HEK293T (cell line): ENCODE measurements around the gene SNRPF.

ENCODE experiments used
- BHLHE40 ChIP-seq: fragments of 450-650 bp; IDR thresholded peaks from 2 replicates; pipeline ENCODE4 v1.6.1; 2016; ENCODE audit warnings: mild to moderate bottlenecking, moderate library complexity, borderline replicate concordance
- CTBP1 ChIP-seq: fragments of 450-650 bp; IDR thresholded peaks from 2 replicates; pipeline ENCODE4 v1.6.1; 2016; ENCODE audit warnings: borderline replicate concordance
- ELF4 ChIP-seq: fragments of 450-650 bp; IDR thresholded peaks from 2 replicates; pipeline ENCODE4 v1.6.1; 2017; ENCODE audit warnings: antibody characterized with exemption
- FOXA1 ChIP-seq: fragments of 450-650 bp; IDR thresholded peaks from 2 replicates; pipeline ENCODE4 v1.6.1; 2016; ENCODE audit warnings: mild to moderate bottlenecking
- FOXK2 ChIP-seq: fragments of 450-650 bp; IDR thresholded peaks from 2 replicates; pipeline ENCODE4 v1.6.1; 2016; ENCODE audit warnings: mild to moderate bottlenecking
- FOXM1 ChIP-seq: fragments of 450-650 bp; IDR thresholded peaks from 2 replicates; pipeline ENCODE4 v1.6.1; 2017; ENCODE audit warnings: mild to moderate bottlenecking, borderline replicate concordance
- HDGF ChIP-seq: fragments of 450-650 bp; IDR thresholded peaks from 2 replicates; pipeline ENCODE4 v1.6.1; 2017; ENCODE audit warnings: antibody characterized with exemption, borderline replicate concordance
- L3MBTL2 ChIP-seq: fragments of 450-650 bp; conservative IDR thresholded peaks from 2 replicates; pipeline ENCODE4 v1.6.1; 2016; ENCODE audit warnings: mild to moderate bottlenecking
- LEF1 ChIP-seq: fragments of 450-650 bp; IDR thresholded peaks from 2 replicates; pipeline ENCODE4 v1.6.1; 2017; ENCODE audit warnings: mild to moderate bottlenecking, borderline replicate concordance
- SP1 ChIP-seq: fragments of 450-650 bp; IDR thresholded peaks from 2 replicates; pipeline ENCODE4 v1.6.1; 2017
- SUZ12 ChIP-seq: fragments of 450-650 bp; IDR thresholded peaks from 2 replicates; pipeline ENCODE4 v1.6.1; 2016; ENCODE audit warnings: mild to moderate bottlenecking
- TARDBP ChIP-seq: fragments of 450-650 bp; IDR thresholded peaks from 2 replicates; pipeline ENCODE4 v1.6.1; 2016
- ZNF384 ChIP-seq: fragments of 450-650 bp; IDR thresholded peaks from 2 replicates; pipeline ENCODE4 v1.6.1; 2016
- TF ChIP-seq, protein P1 (sequence below): fragments of 450-650 bp; IDR thresholded peaks from 2 replicates; pipeline ENCODE4 v1.6.1; 2016

DNA sequence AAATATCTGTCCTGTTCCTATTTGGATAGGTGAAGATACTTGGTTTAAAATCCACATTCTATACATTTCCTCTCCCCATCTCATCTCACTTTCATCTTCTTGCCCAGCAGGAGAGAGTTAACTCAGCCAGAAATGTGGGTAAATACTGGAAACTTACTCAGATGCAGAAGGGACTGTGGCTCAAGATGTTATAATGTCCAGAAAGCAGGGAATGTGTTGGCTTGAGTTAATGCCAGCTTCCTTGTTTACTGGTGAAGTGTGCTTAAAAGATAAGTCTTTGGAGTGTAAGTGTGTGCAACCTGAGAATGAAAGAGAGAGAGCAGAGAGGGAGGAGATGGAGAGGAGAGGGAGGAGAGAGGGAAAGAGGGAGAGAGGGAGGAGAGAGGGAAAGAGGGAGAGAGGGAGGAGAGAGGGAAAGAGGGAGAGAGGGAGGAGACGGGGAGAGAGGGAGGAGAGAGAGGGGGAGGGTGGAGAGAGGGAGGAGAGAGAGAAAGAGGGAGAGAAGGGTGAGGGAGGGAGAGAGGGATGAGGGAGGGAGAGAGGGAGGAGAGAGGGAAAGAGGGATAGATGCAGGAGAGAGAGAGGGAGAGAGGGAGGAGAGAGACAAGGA lies 22.0 kb upstream of the SNRPF start:
- no peak for TF ChIP-seq SUZ12
- TF ChIP-seq ELF4, result no peak
- no peak for TF ChIP-seq FOXK2
- no peak for TF ChIP-seq HDGF
- TF ChIP-seq SP1, result no peak
- no peak for TF ChIP-seq FOXA1
- no peak for TF ChIP-seq FOXM1
- no peak for TF ChIP-seq L3MBTL2
- TF ChIP-seq, protein P1, sequence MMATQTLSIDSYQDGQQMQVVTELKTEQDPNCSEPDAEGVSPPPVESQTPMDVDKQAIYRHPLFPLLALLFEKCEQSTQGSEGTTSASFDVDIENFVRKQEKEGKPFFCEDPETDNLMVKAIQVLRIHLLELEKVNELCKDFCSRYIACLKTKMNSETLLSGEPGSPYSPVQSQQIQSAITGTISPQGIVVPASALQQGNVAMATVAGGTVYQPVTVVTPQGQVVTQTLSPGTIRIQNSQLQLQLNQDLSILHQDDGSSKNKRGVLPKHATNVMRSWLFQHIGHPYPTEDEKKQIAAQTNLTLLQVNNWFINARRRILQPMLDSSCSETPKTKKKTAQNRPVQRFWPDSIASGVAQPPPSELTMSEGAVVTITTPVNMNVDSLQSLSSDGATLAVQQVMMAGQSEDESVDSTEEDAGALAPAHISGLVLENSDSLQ, result no peak
- TF ChIP-seq ZNF384, result no peak
- TF ChIP-seq LEF1, result no peak
- no peak for TF ChIP-seq TARDBP
- TF ChIP-seq CTBP1, result no peak
- no peak for TF ChIP-seq BHLHE40
